HG03064 (cell line): ENCODE data around the gene RNPEP.
"Not testable (repeated sequence)": the region's sequence is repeated elsewhere in the genome, so short reads cannot be mapped to it uniquely, and the experiment has no call there.

ENCODE experiments used
- ATAC-seq: cut with Tn5 transposase; IDR thresholded peaks from one replicate; pipeline ENCODE4 v1.9.1; 2021; ENCODE audit warnings: low read depth; ENCODE audit not compliant: unreplicated experiment

RNPEP gene

GRCh38 chr1:202034149-202034682, 51.8 kb downstream of the RNPEP start:
- no peak for ATAC-seq

DNA sequence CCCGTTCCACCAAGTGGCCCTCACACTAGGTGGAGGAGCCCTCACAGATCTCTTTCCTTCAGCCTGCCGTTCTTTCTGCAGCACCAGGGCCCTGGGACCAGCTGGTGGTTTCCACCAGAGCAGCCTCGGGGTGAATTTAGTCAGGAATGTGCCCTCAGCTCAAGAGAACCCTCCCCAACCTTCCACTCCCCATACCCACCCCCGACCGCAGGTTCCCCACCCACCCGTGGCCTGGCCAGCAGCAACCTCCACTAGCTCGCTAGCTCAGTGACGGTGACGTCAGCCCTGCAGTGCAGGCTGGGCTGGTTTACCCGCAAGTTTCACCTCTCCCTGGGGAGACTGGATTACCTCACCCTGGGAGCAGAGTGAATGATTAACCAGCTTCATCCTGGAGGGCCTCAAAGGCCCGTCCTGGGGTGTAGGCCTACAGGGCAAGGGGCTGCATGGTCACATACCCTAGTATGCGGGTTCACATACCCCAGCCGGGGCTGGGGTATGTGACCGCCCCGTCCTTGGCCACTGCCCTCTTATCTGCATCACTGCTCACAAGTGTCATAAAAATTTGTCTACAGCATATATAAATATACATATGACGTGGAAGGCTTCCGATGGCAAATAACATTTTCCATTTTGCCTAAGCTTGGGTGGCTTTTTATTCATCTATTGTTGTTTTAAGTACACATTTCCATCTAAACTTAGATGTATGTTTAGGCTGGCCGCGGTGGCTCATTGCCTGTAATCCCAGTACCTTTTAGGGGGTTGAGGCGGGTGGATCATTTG, 52.4 kb downstream of the RNPEP start:
- no peak for ATAC-seq

GRCh38 chr1:202036595-202037387, 54.3 kb downstream of the RNPEP start:
- no peak for ATAC-seq

DNA sequence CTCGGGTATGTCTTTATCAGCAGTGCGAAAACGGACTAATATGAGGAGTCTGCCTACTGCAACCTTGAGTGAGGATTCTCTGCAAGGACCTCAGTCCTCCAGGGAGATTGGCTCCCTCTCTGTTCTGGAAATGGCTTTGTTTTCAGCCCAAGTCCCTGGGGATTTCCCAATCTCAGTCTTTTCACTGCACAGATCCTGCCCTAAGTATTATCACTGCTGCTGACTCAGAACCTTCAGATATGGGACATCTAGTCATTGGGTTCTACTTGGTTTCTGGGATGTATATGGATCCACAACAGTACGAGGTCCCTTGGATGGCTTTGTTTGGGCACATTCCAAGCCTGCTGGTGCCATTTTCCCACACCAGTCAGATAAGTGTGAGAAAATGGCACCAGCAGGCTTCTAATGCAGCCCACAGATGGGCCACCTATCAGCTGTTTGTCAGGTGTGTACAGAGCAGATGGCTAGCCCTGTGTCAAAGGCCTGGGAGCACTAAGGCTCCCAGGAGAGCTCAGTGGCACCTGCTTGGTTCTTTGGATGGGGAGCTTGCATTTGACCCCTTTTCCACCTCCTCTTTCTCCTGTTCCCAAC, 55.4 kb downstream of the RNPEP start:
- no peak for ATAC-seq

GRCh38 chr1:202038688-202039346, 56.4 kb downstream of the RNPEP start:
- ATAC-seq, result no peak

- ATAC-seq, result no peak
Observed at GRCh38 chr1:202045705-202046104, 63.3 kb downstream of the RNPEP start.

DNA sequence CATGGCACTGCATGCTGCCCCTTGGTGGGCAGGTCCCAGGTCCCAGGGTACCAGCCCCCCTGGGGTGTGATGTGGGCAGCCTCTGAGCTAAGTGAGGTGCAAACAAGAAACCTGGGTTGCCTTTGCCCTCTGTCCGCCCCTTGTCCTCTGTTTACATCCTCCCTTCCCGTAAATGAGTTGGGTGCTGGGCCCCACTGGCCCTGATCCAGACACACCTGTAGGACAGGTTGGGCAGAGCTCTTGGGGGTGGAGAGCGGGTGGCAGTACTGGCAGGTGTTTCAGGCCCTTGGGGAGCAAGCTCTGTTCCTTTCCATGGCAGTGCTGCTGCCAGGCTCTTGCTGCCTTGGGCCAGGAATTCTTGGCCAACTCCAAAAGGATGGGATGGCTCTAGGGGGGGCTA, 63.8 kb downstream of the RNPEP start:
- no peak for ATAC-seq

DNA sequence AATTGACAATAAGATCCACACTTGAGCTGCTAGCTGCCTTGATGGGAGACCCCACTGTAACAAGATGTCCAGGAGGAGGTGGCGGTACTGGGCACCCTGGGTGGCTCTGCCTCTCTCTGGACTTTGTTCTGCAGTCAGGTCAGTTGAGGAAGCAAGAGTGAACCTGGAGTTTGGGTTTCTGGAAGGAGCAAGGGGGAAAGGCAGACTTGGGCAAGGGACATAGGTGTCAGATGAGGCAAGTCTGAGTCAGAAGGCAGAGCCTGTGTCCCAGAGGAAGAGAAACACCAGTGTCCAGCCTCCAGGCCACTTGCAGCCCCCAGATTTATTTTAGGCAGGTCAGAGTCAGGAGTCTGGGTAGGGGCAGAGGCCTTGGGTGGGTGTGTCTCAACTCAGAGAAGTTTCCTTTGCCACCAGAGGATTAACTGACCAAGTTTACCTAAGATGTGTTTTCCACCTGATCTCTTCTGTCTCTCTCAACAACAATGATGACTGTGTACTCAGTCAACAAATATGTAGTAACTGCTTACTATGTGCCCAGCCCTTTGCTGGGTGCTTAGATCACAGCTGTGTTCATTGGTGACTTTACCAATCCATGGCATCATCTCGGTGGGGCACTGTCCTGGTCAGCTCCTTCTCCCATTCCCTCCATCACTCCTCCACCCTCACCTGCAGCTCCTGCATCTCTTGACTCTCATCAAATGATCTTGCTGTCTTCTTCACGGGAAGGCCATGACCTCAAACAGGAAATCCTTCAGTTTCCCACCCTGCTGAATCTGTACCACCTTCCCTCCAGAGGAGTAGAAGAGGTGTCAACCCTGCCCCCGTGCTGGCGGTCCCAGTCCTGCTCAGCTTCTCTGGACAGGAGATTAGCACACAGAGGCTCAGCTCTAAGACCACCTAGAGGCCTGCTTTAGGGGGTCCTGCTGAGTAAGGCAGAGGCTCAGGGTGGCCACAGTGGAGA, 64.6 kb downstream of the RNPEP start:
- no peak for ATAC-seq

- no peak for ATAC-seq
Observed at GRCh38 chr1:202047977-202048376, 65.5 kb downstream of the RNPEP start.

DNA sequence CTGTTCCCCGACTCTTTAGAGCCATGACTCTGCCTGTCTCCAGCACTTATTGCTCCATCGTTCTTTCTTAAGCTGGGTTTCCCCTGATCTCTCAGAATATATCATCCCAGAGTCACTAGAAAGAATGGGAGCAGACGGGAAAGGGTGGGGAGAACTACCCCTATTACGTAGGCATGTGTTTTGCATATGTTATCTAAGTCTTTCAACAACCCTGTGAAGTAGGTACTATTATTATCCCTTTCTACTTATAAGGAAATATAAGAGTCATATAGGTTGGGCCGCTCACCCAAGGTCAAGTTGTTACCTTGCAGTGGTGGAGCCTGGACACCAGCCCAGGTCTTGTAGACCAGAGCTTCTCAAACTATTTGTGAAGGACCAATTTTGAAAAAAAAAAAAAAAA, 66.7 kb downstream of the RNPEP start:
- no peak for ATAC-seq

GRCh38 chr1:202054094-202054493, 71.6 kb downstream of the RNPEP start:
- ATAC-seq, result no peak

- not testable (repeated sequence) for ATAC-seq
Observed at GRCh38 chr1:202054673-202055072, 72.2 kb downstream of the RNPEP start.
